HG02678 (cell line): ENCODE data around the gene ACBD6.

ENCODE experiments used
- ATAC-seq: cut with Tn5 transposase; IDR thresholded peaks from one replicate; pipeline ENCODE4 v1.9.1; 2021; ENCODE audit warnings: mild to moderate bottlenecking, moderate library complexity; ENCODE audit not compliant: unreplicated experiment

ACBD6 gene

DNA sequence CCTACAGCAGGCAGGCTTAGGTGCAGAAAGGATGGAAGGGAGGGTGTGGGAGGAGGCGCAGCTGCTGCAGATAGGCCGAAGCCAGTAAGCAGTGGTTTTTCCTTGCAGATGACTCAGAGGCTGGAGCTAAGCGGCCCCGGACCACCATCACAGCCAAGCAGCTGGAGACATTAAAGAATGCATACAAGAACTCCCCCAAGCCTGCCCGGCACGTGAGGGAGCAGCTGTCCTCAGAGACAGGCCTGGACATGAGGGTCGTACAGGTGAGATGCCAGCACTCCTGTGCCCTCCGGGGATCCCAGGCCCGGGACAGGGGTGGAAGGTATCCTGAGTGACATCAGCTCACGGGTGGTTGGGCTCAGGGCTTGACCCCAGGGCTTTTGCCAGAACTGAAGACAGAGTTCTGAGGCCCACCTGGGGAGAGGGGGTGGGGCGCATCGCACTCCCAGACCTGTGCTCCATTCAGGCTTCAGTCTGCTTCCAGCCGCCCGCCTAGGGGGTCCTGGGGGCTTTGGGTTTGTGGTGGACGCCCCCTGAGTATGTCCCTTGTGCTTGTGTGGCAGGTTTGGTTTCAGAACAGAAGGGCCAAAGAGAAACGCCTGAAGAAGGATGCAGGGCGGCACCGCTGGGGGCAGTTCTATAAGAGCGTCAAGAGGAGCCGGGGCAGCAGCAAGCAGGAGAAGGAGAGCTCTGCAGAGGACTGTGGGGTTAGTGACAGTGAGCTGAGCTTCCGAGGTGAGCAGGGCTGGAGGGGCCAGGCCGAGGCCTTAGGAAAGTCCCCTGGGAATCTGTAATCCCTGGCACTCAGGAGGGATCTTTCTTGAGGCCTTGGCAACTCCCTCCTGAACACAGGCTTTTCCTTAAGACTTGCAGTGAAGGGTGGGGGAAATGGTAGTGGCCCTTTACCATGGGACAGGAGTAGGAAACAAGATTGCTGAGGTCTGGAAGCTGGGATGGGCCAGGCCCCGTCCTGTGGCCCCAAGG is 230.8 kb downstream of the ACBD6 start:
- ATAC-seq, result no peak

GRCh38 chr1:180270530-180271271 is 231.7 kb downstream of the ACBD6 start:
- ATAC-seq, result no peak

DNA sequence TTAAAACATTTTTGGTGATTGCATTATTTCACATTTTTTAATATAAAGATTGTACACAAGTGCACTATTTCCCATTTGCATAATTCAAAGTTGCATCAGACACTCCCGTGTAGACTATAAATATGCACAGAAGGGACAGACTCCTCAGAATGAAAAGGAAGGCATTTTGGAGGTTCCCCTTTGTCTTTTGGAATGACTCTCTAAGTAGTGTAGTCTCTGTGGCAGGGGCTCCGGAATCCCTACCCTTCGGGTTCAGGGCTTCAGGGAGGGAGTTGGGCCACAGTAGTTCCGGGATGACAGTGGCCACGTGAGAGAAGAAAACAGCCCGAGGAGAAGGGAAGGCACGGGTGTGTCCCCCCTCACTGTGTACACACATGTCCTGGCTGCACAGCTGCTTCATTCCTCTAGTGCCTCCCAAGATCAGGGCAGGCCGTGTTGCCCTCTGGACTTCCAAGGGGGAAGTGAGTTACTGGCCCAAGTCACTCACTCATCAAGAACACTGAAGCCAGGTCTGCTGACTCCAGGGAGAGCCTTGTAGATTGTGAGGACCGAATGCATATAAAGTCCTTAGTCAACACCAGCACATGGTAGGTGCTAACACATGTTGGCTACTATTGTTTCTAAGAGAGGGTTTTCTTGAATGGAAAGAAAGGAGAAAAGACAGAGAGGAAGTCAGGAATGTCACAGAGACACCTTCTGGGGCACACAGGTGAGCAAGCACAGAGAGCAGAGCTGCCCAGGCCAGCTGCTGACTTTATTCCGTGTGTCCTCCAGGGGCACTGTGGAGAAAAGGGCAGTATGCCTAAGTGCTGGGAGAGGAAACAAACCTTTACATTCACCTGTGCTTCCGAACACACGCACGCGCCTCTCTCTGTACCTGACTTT is 232.5 kb downstream of the ACBD6 start:
- ATAC-seq, result no peak

GRCh38 chr1:180268556-180269075 is 233.8 kb downstream of the ACBD6 start:
- ATAC-seq, result no peak

GRCh38 chr1:180267761-180268555 is 234.4 kb downstream of the ACBD6 start:
- no peak for ATAC-seq

- no peak for ATAC-seq
These were observed 235.2 kb downstream of the ACBD6 start for GRCh38 chr1:180267211-180267561.

- ATAC-seq, result no peak
These were observed 235.8 kb downstream of the ACBD6 start for GRCh38 chr1:180266275-180267210.

DNA sequence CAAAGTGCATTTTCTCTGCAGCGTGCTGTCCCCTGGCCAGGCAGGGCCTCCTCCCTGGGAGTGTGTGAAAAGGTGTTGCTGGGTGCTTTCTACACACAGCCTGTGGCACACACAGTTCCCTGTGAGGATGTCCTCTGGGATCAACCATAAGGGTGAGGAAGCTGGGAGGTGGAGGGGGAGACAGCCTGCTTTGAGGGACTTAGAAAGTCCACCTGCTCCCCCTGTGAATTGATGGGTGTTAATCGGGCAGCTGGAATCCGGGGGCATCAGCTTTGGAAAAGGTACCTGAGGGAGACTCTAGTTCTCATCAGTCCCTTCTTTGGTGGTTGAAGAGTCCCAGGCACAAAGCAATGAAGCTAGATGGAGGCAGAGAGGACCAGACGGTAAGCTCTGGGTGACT is 236.5 kb downstream of the ACBD6 start:
- ATAC-seq, result no peak

DNA sequence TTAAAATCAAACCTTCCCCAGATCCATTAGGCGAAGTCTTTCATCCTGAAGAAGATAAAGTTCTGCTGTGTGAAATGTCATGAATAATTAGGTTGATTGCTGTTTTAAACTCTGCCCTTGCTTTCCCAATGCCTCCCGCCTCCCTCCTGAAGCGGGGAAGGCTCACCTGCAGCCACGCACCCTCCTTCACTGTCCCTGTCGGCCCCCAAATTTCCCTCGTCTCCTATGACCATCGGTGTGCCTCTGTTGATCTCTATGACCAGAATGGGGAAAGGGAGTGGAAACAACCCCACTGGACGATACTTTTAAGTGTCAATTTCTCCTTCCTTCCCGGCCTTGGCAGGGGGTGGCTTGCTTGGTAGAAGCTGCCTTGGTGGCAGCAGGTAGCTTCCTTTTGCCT is 237.2 kb downstream of the ACBD6 start:
- no peak for ATAC-seq

DNA sequence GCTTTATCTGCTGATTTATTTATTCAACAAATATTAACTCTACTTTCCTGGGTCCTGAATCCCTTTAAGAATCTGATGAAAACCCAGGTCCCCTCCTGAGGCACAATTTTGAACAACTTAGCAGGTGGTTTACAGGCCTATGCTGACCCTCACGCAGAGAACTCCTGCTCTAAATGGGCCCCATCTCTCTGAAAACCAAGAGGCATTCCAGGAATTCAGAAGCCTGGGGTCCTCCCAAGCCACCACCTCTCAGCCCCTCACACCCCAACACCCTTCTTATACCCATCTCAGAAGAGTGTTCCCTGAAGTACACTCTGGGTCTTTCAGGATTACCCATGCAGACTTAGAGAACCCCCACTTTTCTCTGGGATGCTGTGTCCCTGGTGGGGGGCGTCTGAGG is 237.8 kb downstream of the ACBD6 start:
- ATAC-seq, result no peak

GRCh38 chr1:180262628-180263488 is 239.5 kb downstream of the ACBD6 start:
- ATAC-seq, result no peak

DNA sequence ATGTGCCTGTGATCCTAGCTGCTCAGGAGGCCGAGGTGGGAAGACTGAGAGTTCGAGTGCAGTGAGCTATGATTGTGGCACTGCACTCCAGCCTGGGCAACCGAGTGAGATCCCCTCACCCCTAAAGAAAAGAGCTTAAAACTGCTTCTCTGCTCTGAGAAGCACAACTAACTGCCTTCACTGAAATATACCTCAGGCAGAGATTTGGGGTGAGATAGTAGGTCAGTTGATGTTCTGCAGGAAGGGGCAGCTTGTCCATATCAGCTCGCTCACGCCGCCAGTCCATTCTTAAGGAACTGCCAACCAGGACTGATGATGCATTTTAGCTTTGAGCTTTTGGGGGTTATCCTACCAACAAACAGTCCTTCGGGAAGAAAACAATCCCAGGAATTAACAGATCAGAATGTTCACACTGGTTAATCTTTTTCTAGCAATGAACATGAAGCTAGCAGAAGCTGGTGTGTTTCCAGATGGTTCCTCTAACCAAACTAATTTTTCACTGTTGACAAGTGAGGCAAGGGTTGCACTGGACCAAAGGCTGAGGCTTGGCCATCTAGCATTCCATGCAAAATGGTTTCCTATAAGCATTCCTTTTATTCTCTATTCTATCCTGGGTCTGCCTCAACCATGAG is 240.7 kb downstream of the ACBD6 start:
- no peak for ATAC-seq

DNA sequence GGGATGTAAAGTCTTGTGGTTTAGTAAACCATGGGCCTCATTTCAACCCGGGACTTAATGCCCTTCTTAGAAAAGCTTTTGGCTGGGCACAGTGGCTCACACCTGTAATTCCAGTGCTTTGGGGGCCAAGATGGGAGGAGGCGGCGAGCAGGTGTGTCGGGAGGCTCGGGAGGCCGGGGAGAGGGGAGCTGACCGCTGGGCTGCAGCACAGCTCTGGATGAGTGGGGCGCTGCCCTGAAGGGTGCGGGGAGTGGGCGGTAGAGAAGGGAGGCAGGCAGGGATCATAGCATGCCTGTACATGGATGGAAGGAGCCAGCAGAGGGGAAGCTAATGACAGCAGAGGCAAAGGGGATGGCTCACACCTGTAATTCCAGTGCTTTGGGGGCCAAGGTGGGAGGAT is 241.3 kb downstream of the ACBD6 start:
- no peak for ATAC-seq

GRCh38 chr1:180260541-180260940 is 241.8 kb downstream of the ACBD6 start:
- no peak for ATAC-seq

DNA sequence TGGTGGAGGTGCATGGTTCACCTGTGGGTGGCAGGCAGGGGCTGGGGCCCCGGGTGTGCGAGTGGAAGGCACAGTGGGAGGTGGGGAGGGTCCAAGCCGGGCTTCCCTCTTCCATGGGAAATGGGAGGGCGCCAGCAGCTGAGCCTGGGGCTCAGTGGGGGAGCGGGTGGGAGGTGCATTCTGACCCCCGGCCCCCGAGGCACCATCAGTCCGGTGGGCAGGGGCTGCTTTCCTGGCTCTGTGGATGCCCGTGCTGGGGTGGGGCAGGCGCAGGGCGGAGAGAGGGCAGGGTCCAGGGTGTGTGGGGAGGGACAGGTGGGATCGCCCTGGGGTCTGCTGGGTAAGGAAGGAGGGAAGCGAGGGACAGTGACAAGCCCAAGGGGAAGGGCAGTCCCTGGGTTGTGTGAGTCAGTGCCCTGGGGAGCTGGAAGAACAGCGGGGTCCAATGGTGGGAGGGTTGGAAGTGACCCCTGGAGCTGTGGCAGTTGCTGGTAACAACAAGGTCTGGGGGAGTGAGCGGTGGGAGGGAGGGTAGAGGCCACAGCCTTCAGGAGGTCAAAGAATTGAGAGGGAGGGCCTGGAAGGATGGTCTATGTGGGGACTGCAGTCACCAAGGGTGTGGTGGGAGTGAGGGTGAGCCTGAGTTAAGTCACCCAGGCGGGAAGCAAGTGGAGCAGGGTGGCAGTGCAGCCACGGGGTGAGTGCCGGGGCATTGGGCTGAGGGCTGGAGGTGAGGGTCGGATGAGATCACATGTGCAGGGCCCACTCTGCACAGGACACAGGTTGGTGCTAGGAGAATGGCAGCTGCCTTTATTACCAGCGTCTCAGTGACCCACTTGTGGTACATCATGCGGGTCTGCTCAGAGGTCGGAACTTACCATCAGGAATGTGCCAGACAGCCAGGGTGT is 242.7 kb downstream of the ACBD6 start:
- ATAC-seq, result no peak

- no peak for ATAC-seq
These were observed 243.4 kb downstream of the ACBD6 start for GRCh38 chr1:180258935-180259334.

DNA sequence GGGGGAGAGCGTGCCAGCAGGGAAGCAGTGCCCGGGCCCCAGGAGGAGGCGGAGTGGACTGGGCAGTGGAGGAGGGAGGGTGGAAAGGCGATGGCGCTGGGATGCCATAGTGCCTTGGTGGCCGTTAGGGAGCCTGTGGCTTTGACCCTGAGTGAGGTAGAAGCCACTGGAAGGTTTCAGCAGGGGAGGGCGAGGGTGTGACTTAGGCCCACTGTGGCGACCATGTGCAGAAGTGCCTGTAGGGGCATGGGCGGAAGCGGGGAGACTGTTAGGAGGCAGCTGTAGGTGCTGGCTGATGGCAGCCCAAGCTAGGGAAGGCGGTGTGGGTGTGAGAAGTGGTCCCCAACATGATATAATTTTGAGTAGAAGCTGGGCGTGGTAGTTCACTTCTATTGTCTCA is 244.1 kb downstream of the ACBD6 start:
- ATAC-seq, result no peak
